Suprapubic skin (tissue), 4 donors: ENCODE measurements around the gene STK24. TPM values are rescaled to one million over a fixed set of nuclear protein-coding genes. Genes with fewer than 3 reads are reported as not detected.

Source experiments
- DNase-seq, 2 donors: peaks; one replicate each; pipeline ENCODE4 v3.0.0-alpha.2; 2019; ENCODE audit warnings: low spot score in 2 of 2
- H3K27ac ChIP-seq: fragments of 200-600 bp; sonication (generic); one replicate; pipeline ENCODE4 v1.5.1; 2019
- H3K27me3 ChIP-seq: fragments of 200-600 bp; sonication (generic); one replicate; pipeline ENCODE4 v1.5.1; 2019
- H3K36me3 ChIP-seq: fragments of 200-600 bp; sonication (generic); one replicate; pipeline ENCODE4 v1.5.1; 2019
- H3K4me1 ChIP-seq: fragments of 200-600 bp; sonication (generic); one replicate; pipeline ENCODE4 v1.5.1; 2019
- H3K4me3 ChIP-seq: fragments of 200-600 bp; sonication (generic); one replicate; pipeline ENCODE4 v1.5.1; 2019; ENCODE audit warnings: mild to moderate bottlenecking
- H3K9me3 ChIP-seq: fragments of 200-600 bp; sonication (generic); one replicate; pipeline ENCODE4 v1.5.1; 2019
- EP300 ChIP-seq: sonication (generic); formaldehyde crosslinking; IDR thresholded peaks from one replicate; pipeline ENCODE4 v1.6.1; 2017; ENCODE audit warnings: antibody characterized with exemption
- POLR2A ChIP-seq, 2 donors: fragments of 450-650 bp; IDR thresholded peaks; one replicate each; pipeline ENCODE4 v1.6.1; 2017; ENCODE audit warnings: antibody characterized with exemption in 2 of 2, mild to moderate bottlenecking in 2 of 2, moderate library complexity in 2 of 2
- POLR2AphosphoS5 ChIP-seq, 3 donors: sonication (generic); formaldehyde crosslinking; IDR thresholded peaks; one replicate each; pipeline ENCODE4 v1.6.1; 2017; ENCODE audit warnings: antibody characterized with exemption in 3 of 3
- WGBS: methylation state at CpG from one replicate; pipeline ENCODE4 v1.1.5; 2018; 5-methylcytosine and 5-hydroxymethylcytosine counted together
- total RNA-seq, 4 donors: library from RNA; depleted of rRNA; stranded (reverse); fragments of >200 nt; gene quantifications; one replicate each; pipeline ENCODE4 v1.1.0, GENCODE V29; 2016
- TF ChIP-seq, protein P1 (sequence below), 2 donors: fragments of 200-600 bp in 1 of 2; fragments of 450-650 bp in 1 of 2; sonication (generic) in 1 of 2; IDR thresholded peaks; one replicate each; pipeline ENCODE4 v1.5.1; 2016 to 2019; ENCODE audit warnings: antibody characterized with exemption in 2 of 2, mild to moderate bottlenecking in 1 of 2, moderate library complexity in 1 of 2

The STK24 gene
- total RNA-seq, 4 donors from 2014 or later, result 132 to 200 (median 176) TPM

DNA sequence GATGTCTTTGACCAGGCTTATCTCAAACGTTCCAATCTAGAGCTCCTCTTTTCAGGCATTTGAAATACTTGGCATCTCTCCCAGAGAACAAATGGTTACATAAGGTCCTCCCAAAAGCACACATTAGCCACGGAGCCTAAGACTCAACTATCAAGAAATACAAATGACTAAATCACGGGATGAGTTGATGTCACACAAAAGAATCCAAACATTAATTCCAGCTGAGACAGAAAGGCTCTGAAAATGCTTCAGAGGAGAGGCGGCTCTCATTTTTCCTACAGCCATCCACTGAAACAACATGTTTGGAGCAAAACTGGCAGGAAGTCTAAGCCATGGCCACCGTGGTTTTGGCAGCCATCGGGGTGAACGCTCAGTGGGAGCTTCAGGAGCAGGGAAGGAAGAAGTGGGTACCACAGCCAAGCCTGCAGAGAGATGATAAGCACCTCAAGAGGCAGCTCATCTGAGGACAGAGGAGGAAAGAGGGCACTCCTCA is 122.5 kb downstream of the STK24 start:
- H3K4me3 ChIP-seq, result no peak overlapping the region
- H3K4me1 ChIP-seq, result peaks cover 45% of the 10 kb centered on the region
- 12% methylated on average over 7 of the region's 7 CpGs for WGBS
- no peaks in the 10 kb centered on the region for H3K27me3 ChIP-seq
- H3K36me3 ChIP-seq, result peaks cover 56% of the 10 kb centered on the region
- peak overlapping the region; percentile 72 for H3K27ac ChIP-seq
- no peaks in the 10 kb centered on the region for H3K9me3 ChIP-seq
- TF ChIP-seq EP300, result no peak
- peak in 1 of 3 donors; percentile 44 for TF ChIP-seq POLR2AphosphoS5 (IDR thresholded peaks at IDR 0.05)
- no peak for TF ChIP-seq POLR2A (IDR thresholded peaks at IDR 0.05)
- no peak for DNase-seq

- Histone ChIP-seq H3K27me3 (no peaks in the 10 kb centered on the region), H3K36me3 (peaks cover 50% of the 10 kb centered on the region), H3K9me3 (no peaks in the 10 kb centered on the region), H3K4me3 (no peak overlapping the region), H3K4me1 (peaks cover 45% of the 10 kb centered on the region), H3K27ac (no peak overlapping the region)
- no peak for TF ChIP-seq POLR2A (IDR thresholded peaks at IDR 0.05)
- TF ChIP-seq EP300, result no peak
- TF ChIP-seq, protein P1, sequence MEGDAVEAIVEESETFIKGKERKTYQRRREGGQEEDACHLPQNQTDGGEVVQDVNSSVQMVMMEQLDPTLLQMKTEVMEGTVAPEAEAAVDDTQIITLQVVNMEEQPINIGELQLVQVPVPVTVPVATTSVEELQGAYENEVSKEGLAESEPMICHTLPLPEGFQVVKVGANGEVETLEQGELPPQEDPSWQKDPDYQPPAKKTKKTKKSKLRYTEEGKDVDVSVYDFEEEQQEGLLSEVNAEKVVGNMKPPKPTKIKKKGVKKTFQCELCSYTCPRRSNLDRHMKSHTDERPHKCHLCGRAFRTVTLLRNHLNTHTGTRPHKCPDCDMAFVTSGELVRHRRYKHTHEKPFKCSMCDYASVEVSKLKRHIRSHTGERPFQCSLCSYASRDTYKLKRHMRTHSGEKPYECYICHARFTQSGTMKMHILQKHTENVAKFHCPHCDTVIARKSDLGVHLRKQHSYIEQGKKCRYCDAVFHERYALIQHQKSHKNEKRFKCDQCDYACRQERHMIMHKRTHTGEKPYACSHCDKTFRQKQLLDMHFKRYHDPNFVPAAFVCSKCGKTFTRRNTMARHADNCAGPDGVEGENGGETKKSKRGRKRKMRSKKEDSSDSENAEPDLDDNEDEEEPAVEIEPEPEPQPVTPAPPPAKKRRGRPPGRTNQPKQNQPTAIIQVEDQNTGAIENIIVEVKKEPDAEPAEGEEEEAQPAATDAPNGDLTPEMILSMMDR (IDR thresholded peaks at IDR 0.05), result no peak
- no peak for TF ChIP-seq POLR2AphosphoS5 (IDR thresholded peaks at IDR 0.05)
- 68% methylated on average over 15 of the region's 15 CpGs for WGBS
- no peak for DNase-seq
Measured at GRCh38 chr13:98452851-98453843, 123.8 kb downstream of the STK24 start.

DNA sequence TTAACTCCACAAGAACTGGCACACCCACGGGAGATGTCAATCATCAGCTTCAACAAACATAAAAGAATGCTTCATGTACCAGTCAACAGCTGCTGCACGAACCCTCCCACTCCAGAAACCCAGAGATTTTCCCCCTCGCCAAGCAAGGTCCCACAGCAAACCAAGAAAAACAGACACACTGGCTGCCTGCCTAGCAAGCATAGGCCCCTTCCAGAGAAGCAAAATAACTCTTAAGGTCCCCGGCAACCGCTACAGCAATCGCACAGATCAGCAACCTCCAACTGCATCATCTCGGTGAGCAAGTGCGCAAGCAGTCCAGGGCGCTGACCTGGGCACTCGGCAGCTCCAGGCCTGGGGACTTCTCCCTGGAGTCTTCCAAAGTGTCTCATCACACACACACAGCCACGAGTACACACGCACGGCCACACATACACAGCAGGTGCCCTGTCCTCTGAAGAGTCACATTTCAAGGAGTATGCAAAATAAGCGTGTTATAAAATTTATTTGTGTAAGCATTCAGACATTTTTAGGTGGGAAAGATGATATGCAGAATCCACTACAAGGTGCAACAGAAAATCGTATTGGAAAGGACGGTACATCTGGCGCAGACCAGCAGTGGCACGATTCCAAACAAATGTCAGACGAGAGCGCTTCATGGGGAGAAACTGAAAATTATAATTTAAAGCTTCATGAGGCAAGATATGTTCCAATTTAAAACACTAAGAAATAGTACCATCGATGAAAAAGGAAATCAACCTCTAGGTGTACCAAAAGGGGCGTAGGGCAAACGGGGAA is 125.0 kb downstream of the STK24 start:
- no peaks in the 10 kb centered on the region for H3K27me3 ChIP-seq
- no peak overlapping the region for H3K4me3 ChIP-seq
- DNase-seq, result no peak
- H3K27ac ChIP-seq, result peak overlapping the region; percentile 8
- H3K9me3 ChIP-seq, result no peaks in the 10 kb centered on the region
- H3K4me1 ChIP-seq, result peaks cover 45% of the 10 kb centered on the region
- H3K36me3 ChIP-seq, result peaks cover 49% of the 10 kb centered on the region
- TF ChIP-seq, protein P1 (IDR thresholded peaks at IDR 0.05), result no peak
- TF ChIP-seq POLR2A (IDR thresholded peaks at IDR 0.05) (no peak), POLR2AphosphoS5 (IDR thresholded peaks at IDR 0.05) (no peak), EP300 (no peak)
- WGBS, result 68% methylated on average over 23 of the region's 23 CpGs

DNA sequence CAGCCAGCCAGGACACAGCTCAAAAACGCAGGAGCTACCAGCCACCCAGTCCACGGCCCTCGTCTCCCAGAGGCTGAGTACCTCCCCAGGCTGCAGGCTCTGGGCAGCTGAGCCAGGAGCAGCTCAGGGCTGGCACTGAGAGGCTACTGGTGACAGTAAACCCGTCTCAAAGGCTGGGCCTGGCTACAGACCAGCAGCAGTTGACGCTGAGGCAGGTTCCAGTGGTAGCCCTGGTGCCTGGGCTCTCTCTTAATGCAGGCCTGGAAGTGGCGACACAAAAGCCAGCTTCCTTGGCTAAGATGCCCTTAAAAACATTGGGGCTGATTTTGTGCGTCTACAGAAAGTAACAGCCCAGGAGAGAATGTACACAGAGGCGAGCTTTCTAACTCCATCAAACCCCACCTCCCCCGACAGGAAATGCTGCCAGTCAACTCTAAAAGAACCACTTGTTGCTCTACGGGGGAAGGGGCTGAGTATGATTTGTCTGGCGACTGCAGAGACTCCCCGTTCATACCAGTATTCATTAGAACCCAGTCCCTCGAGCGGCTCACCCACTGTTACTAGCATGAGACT is 126.3 kb downstream of the STK24 start:
- no peak overlapping the region for H3K4me3 ChIP-seq
- no peaks in the 10 kb centered on the region for H3K9me3 ChIP-seq
- WGBS, result 67% methylated on average over 8 of the region's 14 CpGs
- no peak for DNase-seq
- H3K4me1 ChIP-seq, result peaks cover 48% of the 10 kb centered on the region
- no peaks in the 10 kb centered on the region for H3K27me3 ChIP-seq
- H3K27ac ChIP-seq, result peak overlapping the region; percentile 31
- no peak for TF ChIP-seq EP300
- peak in 1 of 3 donors; percentile 27 for TF ChIP-seq POLR2AphosphoS5 (IDR thresholded peaks at IDR 0.05)
- peaks cover 46% of the 10 kb centered on the region for H3K36me3 ChIP-seq

- Histone ChIP-seq H3K27ac (no peak overlapping the region), H3K9me3 (no peaks in the 10 kb centered on the region), H3K36me3 (peaks cover 41% of the 10 kb centered on the region), H3K4me1 (peaks cover 49% of the 10 kb centered on the region), H3K27me3 (no peaks in the 10 kb centered on the region), H3K4me3 (no peak overlapping the region)
- DNase-seq, result no peak
- 50% methylated on average over 1 of the region's 1 CpG for WGBS
- TF ChIP-seq, protein P1 (IDR thresholded peaks at IDR 0.05), result no peak
- no peak for TF ChIP-seq EP300
- TF ChIP-seq POLR2A (IDR thresholded peaks at IDR 0.05), result no peak
- no peak for TF ChIP-seq POLR2AphosphoS5 (IDR thresholded peaks at IDR 0.05)
Measured at GRCh38 chr13:98450026-98450425, 126.9 kb downstream of the STK24 start.
